Neural crest cell (in vitro differentiated cells): Measurements from ENCODE around the gene CD3G. TPM values are rescaled to one million over a fixed set of nuclear protein-coding genes. Genes with fewer than 3 reads are reported as not detected.
A peak's percentile ranks its signal among the peaks of the same experiment; 100 is the strongest.

Source experiments
- DNase-seq: peaks from one replicate; pipeline ENCODE4 v3.0.0; 2021; ENCODE audit warnings: low read depth, mixed read lengths, low spot score
- H3K27ac Mint-ChIP-seq: one replicate; pipeline ENCODE4 v1.8.0; 2021; ENCODE audit warnings: mild to moderate bottlenecking, mixed read lengths; ENCODE audit not compliant: unreplicated experiment
- H3K27me3 Mint-ChIP-seq: 2 replicates; pipeline ENCODE4 v1.8.0; 2021; ENCODE audit warnings: low read depth, mild to moderate bottlenecking, mixed read lengths
- H3K36me3 Mint-ChIP-seq: 2 replicates; pipeline ENCODE4 v1.8.0; 2021; ENCODE audit warnings: low read depth, mild to moderate bottlenecking, mixed read lengths
- H3K4me1 Mint-ChIP-seq: 2 replicates; pipeline ENCODE4 v1.8.0; 2021; ENCODE audit warnings: mixed read lengths
- H3K4me3 Mint-ChIP-seq: one replicate; pipeline ENCODE4 v1.8.0; 2021; ENCODE audit warnings: mild to moderate bottlenecking, mixed read lengths
- H3K9me3 Mint-ChIP-seq: 2 replicates; pipeline ENCODE4 v1.8.0; 2021; ENCODE audit warnings: mixed read lengths
- total RNA-seq: library from RNA; stranded (reverse); gene quantifications from 2 replicates; pipeline ENCODE4 v1.2.1, GENCODE V29; 2021
- TF ChIP-seq, protein P1 (sequence below): fragments of 200-600 bp; sonication (generic); conservative IDR thresholded peaks from 2 replicates; pipeline ENCODE4 v1.5.0; 2021; ENCODE audit warnings: antibody characterized with exemption, mild to moderate bottlenecking

Gene CD3G
- total RNA-seq, 1 donor from 2014 or later, result not detected

DNA sequence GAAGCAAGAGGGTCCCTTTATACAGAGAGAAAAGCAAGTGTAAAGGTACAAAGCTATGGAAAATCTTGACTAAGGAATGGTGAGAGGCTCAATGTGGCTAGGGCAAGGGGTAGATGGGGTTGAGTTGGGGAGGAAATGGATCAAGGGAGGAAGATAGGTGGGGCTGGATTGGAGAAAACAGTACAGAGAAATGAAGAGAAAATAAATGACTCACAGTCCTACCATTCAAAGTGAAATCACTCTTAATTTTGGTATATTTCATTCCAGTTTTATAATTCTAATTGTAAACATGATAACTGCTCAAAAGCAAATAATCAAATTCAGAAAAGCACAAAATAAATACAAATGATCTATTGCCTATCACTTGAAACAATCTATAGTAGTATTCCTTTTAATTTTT, 31.8 kb downstream of the CD3G start:
- H3K27me3 Mint-ChIP-seq, result no peaks in the 10 kb centered on the region
- H3K36me3 Mint-ChIP-seq, result peaks cover 10% of the 10 kb centered on the region
- H3K9me3 Mint-ChIP-seq, result no peaks in the 10 kb centered on the region
- H3K4me3 Mint-ChIP-seq, result no peak overlapping the region
- H3K4me1 Mint-ChIP-seq, result no peaks in the 10 kb centered on the region
- no peak for DNase-seq
- peak overlapping the region; percentile 93 for H3K27ac Mint-ChIP-seq
- TF ChIP-seq, protein P1, sequence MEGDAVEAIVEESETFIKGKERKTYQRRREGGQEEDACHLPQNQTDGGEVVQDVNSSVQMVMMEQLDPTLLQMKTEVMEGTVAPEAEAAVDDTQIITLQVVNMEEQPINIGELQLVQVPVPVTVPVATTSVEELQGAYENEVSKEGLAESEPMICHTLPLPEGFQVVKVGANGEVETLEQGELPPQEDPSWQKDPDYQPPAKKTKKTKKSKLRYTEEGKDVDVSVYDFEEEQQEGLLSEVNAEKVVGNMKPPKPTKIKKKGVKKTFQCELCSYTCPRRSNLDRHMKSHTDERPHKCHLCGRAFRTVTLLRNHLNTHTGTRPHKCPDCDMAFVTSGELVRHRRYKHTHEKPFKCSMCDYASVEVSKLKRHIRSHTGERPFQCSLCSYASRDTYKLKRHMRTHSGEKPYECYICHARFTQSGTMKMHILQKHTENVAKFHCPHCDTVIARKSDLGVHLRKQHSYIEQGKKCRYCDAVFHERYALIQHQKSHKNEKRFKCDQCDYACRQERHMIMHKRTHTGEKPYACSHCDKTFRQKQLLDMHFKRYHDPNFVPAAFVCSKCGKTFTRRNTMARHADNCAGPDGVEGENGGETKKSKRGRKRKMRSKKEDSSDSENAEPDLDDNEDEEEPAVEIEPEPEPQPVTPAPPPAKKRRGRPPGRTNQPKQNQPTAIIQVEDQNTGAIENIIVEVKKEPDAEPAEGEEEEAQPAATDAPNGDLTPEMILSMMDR, result no peak

DNA sequence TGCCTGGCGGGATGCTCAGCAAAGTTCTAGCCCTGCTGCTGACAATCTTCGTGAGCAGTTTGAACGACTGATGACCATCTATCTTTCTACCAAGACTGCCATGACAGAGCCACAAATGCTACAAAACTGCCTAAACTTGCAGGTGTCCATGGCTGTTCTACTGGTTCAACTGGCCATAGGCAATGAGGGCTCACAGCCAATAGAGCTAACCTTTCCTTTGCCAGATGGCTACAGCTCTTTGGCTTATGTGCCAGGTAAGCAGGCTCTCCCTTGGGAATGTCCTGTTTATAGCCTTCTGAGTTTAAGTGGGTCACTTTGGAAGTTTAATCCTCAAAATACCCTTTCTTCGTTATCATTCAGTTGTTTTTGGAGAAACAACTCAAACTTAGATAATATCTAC, 35.4 kb downstream of the CD3G start:
- Mint-ChIP-seq H3K4me1 (no peaks in the 10 kb centered on the region), H3K27ac (no peak overlapping the region), H3K9me3 (no peaks in the 10 kb centered on the region), H3K27me3 (no peaks in the 10 kb centered on the region), H3K36me3 (peaks cover 8% of the 10 kb centered on the region), H3K4me3 (no peak overlapping the region)
- DNase-seq, result no peak
- TF ChIP-seq, protein P1, result no peak

DNA sequence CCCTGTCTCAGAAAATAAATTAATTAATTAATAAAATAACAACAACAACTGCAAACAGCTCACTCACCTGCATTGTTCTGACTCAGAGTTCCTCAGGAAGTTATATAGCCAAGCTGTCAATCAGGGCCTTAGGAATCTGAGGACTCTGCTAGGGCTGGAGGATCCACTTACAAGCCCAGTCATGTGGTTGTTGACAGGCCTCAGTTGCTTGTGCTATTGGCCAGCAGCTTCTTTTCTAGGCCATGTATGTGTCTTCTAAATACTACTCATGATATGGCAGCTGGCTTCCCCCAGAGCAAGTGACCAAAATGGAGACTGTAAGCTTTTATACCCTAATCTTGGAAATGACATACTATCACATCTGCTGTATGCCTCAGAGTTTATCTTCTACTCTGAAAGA, 36.4 kb downstream of the CD3G start:
- no peaks in the 10 kb centered on the region for H3K27me3 Mint-ChIP-seq
- TF ChIP-seq, protein P1, result no peak
- no peak overlapping the region for H3K4me3 Mint-ChIP-seq
- DNase-seq, result no peak
- peaks cover 7% of the 10 kb centered on the region for H3K36me3 Mint-ChIP-seq
- no peaks in the 10 kb centered on the region for H3K9me3 Mint-ChIP-seq
- H3K27ac Mint-ChIP-seq, result no peak overlapping the region
- H3K4me1 Mint-ChIP-seq, result no peaks in the 10 kb centered on the region

DNA sequence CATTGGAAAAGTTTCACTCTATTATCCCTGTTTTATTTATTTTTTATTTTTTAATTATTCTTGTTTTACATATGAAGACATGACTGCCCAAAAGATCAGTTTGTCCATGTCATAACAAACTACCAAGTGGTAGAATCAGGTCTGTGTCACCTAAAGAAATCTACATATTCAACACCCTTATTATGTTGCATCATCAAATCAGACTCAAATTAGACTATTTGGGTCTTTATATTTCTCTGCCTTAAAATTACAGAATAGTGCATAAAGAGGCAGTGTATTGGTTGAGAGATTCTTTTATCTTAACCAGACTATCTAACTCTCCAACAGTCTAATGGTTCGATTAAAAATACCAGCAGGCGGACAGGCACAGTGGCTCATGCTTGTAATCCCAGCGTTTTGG, 38.8 kb downstream of the CD3G start:
- Mint-ChIP-seq H3K9me3 (no peaks in the 10 kb centered on the region), H3K4me3 (no peak overlapping the region), H3K4me1 (no peaks in the 10 kb centered on the region), H3K36me3 (peaks cover 7% of the 10 kb centered on the region), H3K27me3 (no peaks in the 10 kb centered on the region), H3K27ac (no peak overlapping the region)
- TF ChIP-seq, protein P1, result no peak
- no peak for DNase-seq

DNA sequence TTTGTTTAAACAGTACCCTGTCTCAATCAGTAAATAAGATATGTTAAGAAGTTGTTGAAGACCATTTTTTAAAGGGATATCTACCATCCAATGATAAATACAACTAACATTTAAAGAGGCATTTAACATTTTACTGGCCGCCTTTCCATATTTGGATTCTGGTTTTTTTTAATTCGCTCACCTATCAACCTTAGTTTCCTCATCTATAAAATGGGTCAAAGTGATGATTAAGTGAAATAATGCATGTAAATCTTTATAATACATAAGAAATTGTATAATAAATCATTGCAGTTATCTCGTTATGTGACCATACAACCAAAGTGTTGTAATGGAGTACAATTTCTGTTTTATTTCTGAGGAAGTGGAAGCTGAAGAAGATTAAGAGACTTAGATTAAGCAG, 39.5 kb downstream of the CD3G start:
- TF ChIP-seq, protein P1, result no peak
- Mint-ChIP-seq H3K4me1 (no peaks in the 10 kb centered on the region), H3K36me3 (peaks cover 7% of the 10 kb centered on the region), H3K4me3 (no peak overlapping the region), H3K27ac (no peak overlapping the region), H3K27me3 (no peaks in the 10 kb centered on the region), H3K9me3 (no peaks in the 10 kb centered on the region)
- no peak for DNase-seq

DNA sequence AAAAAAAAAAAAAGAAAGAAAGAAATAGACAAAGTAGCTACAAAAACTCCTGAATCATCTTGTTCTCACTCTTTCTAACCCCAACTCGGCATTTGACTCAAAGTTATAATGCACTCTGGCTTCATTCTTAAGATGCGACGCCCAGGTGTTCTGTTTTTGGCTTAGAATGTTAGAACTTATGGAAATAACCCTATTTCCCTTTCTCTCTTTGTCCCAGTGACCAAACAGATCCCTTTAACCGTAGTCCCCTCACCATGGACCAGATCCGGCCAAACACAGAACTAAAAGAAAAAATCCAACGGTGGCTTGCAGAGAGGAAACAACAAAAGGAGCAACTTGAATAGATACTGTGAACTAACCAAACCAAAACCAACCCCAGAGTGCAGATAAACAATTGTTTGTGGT, 52.0 kb downstream of the CD3G start:
- Mint-ChIP-seq H3K4me1 (peaks cover 7% of the 10 kb centered on the region), H3K4me3 (no peak overlapping the region), H3K27ac (peak overlapping the region; percentile 32), H3K9me3 (no peaks in the 10 kb centered on the region), H3K36me3 (no peaks in the 10 kb centered on the region), H3K27me3 (no peaks in the 10 kb centered on the region)
- TF ChIP-seq, protein P1, result no peak
- DNase-seq, result no peak
